ENCODE measurements around the gene DPEP2NB. TPM values are rescaled to one million over a fixed set of nuclear protein-coding genes. Genes with fewer than 3 reads are reported as not detected.

Gene DPEP2NB
- total and polyA plus RNA-seq, 4 donors, result not detected

DNA sequence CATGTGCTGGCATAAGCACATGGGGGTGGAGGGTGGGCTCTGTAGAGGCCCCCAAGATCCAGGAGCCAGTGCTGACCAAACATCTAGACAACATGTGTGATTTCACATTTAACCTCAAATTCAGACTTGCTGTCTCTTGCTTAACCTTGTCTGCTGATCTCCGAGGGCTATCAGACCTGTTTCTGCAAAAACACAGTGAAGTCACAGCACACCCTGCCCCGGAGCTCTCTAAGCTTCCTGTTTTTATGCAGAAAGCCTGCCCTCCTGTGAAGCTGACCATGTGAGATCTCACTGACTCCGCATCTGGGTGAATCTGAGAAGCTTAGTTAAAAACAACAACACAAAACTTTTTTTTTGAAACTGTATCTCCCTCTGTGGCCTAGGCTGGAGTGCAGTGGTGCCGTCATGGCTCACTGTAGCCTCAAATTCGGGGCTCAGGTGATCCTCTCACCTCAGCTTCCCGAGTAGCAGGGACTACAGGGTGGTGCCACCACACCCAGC lies 9.9 kb downstream of the DPEP2NB start:
- Histone ChIP-seq H3K27ac (ENCODE audit: low read depth in 1 of 2, low read length in 1 of 2) (peak overlapping the region in 1 of 2 donors; percentile 89), H3K36me3 (ENCODE audit: control insufficient read depth in 4 of 4, insufficient read depth in 4 of 4, low read length in 4 of 4) (no peaks in the 10 kb centered on the region), H3K4me3 (no peak overlapping the region), H3K27me3 (ENCODE audit: control insufficient read depth in 3 of 3, insufficient read depth in 3 of 3, low read length in 2 of 3) (peaks cover 0 to 1% (median 0%) of the 10 kb centered on the region in 3 donors), H3K9ac (ENCODE audit: insufficient read depth in 1 of 2, low read length in 2 of 2) (no peak overlapping the region), H3K4me1 (ENCODE audit: control insufficient read depth in 5 of 5, insufficient read depth in 5 of 5, low read length in 5 of 5) (peaks cover 0 to 8% (median 0%) of the 10 kb centered on the region in 5 donors), H3K9me3 (ENCODE audit: control insufficient read depth in 4 of 4, insufficient read depth in 3 of 4, low read length in 3 of 4) (no peaks in the 10 kb centered on the region)
- TF ChIP-seq, protein P1, sequence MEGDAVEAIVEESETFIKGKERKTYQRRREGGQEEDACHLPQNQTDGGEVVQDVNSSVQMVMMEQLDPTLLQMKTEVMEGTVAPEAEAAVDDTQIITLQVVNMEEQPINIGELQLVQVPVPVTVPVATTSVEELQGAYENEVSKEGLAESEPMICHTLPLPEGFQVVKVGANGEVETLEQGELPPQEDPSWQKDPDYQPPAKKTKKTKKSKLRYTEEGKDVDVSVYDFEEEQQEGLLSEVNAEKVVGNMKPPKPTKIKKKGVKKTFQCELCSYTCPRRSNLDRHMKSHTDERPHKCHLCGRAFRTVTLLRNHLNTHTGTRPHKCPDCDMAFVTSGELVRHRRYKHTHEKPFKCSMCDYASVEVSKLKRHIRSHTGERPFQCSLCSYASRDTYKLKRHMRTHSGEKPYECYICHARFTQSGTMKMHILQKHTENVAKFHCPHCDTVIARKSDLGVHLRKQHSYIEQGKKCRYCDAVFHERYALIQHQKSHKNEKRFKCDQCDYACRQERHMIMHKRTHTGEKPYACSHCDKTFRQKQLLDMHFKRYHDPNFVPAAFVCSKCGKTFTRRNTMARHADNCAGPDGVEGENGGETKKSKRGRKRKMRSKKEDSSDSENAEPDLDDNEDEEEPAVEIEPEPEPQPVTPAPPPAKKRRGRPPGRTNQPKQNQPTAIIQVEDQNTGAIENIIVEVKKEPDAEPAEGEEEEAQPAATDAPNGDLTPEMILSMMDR (IDR thresholded peaks at IDR 0.05; ENCODE audit: control extremely low read depth, extremely low read depth), result no peak
- DNase-seq, result peak in 2 of 3 donors; percentile 19 to 38
- WGBS, 2 donors, result 27 to 30% methylated on average over 6 of the region's 6 CpGs
- peak; percentile 78 for ATAC-seq (ENCODE audit: insufficient read depth, low FRiP score)

DNA sequence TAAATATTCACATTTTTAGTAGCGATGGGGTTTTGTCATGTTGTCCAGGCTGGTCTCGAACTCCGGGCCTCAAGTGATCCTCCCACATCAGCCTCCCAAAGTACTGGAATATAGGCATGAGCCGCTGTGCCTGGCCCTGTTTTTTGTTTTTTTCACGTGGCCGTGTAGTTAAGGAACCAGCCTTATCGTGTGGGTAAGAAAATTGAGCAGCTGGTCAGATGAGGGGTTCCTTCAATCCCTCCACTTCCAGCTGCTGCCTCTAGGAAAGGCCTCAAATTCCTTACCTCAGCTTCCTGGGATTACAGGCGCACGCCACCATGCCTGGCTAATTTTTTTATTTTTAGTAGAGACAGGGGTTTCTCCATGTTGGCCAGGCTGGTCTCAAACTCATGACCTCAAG lies 10.5 kb downstream of the DPEP2NB start:
- Histone ChIP-seq H3K36me3 (ENCODE audit: control insufficient read depth in 4 of 4, insufficient read depth in 4 of 4, low read length in 4 of 4) (no peaks in the 10 kb centered on the region), H3K27ac (ENCODE audit: low read depth in 1 of 2, low read length in 1 of 2) (peak overlapping the region in 1 of 2 donors; percentile 89), H3K4me1 (ENCODE audit: control insufficient read depth in 5 of 5, insufficient read depth in 5 of 5, low read length in 5 of 5) (peaks cover 0 to 8% (median 0%) of the 10 kb centered on the region in 5 donors), H3K27me3 (ENCODE audit: control insufficient read depth in 3 of 3, insufficient read depth in 3 of 3, low read length in 2 of 3) (no peaks in the 10 kb centered on the region), H3K9me3 (ENCODE audit: control insufficient read depth in 4 of 4, insufficient read depth in 3 of 4, low read length in 3 of 4) (no peaks in the 10 kb centered on the region), H3K4me3 (no peak overlapping the region), H3K9ac (ENCODE audit: insufficient read depth in 1 of 2, low read length in 2 of 2) (no peak overlapping the region)
- 77 to 85% methylated on average over 9 of the region's 9 CpGs for WGBS, 2 donors
- TF ChIP-seq, protein P1 (IDR thresholded peaks at IDR 0.05; ENCODE audit: control extremely low read depth, extremely low read depth), result no peak
- ATAC-seq (ENCODE audit: insufficient read depth, low FRiP score) (no peak), DNase-seq (no peak)

DNA sequence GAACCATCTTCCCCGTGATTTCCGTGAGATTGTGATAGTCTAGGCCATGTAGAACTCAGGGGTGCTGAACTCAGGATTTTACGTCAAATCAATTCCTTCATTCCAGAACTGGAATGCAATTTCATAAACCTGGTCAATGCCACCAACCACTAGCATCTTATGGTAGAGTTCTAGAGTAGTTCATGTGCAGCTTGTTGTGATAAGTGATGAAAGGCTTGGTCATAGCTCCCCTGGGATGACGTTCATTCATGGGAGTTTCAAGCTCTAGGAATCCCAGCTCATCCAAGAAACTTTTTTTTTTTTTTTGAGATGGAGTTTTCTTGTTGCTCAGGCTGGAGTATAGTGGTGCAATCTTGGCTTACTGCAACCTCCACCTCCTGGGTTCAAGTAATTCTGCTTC lies 12.7 kb downstream of the DPEP2NB start:
- Histone ChIP-seq H3K4me3 (no peak overlapping the region), H3K27ac (ENCODE audit: low read depth in 1 of 2, low read length in 1 of 2) (no peak overlapping the region), H3K4me1 (ENCODE audit: control insufficient read depth in 5 of 5, insufficient read depth in 5 of 5, low read length in 5 of 5) (peaks cover 0 to 10% (median 0%) of the 10 kb centered on the region in 5 donors), H3K9me3 (ENCODE audit: control insufficient read depth in 4 of 4, insufficient read depth in 3 of 4, low read length in 3 of 4) (no peaks in the 10 kb centered on the region), H3K9ac (ENCODE audit: insufficient read depth in 1 of 2, low read length in 2 of 2) (no peak overlapping the region), H3K27me3 (ENCODE audit: control insufficient read depth in 3 of 3, insufficient read depth in 3 of 3, low read length in 2 of 3) (no peaks in the 10 kb centered on the region), H3K36me3 (ENCODE audit: control insufficient read depth in 4 of 4, insufficient read depth in 4 of 4, low read length in 4 of 4) (no peaks in the 10 kb centered on the region)
- TF ChIP-seq, protein P1 (IDR thresholded peaks at IDR 0.05; ENCODE audit: control extremely low read depth, extremely low read depth), result no peak
- WGBS, 2 donors, result 91 to 95% methylated on average over 4 of the region's 4 CpGs
- ATAC-seq (ENCODE audit: insufficient read depth, low FRiP score), result no peak
- DNase-seq, result no peak

DNA sequence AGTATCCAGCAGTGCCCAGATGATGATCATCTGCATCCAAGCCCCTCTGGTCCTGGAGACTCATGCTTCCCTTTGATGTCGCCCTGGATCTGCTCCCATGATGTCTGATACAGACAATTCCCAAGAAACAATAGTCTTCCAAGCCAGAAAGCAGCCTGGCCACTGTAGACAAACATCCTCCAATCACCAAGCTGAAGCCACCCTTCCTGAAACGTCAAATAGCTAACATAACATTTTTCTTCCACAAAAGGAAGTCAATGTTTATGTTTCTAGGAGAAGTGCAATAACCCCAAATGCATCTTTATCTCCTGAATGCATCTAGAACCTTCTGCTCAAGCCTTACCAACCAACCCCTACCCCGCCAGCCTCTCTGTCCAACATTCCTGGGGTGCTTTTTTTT lies 15.3 kb downstream of the DPEP2NB start:
- 33 to 44% methylated on average over 3 of the region's 3 CpGs for WGBS, 2 donors
- DNase-seq, result peak in 2 of 3 donors; percentile 9 to 44
- Histone ChIP-seq H3K27ac (ENCODE audit: low read depth in 1 of 2, low read length in 1 of 2) (peak overlapping the region in 1 of 2 donors; percentile 88), H3K9ac (ENCODE audit: insufficient read depth in 1 of 2, low read length in 2 of 2) (no peak overlapping the region), H3K36me3 (ENCODE audit: control insufficient read depth in 4 of 4, insufficient read depth in 4 of 4, low read length in 4 of 4) (no peaks in the 10 kb centered on the region), H3K4me1 (ENCODE audit: control insufficient read depth in 5 of 5, insufficient read depth in 5 of 5, low read length in 5 of 5) (peaks cover 0 to 10% (median 0%) of the 10 kb centered on the region in 5 donors), H3K9me3 (ENCODE audit: control insufficient read depth in 4 of 4, insufficient read depth in 3 of 4, low read length in 3 of 4) (no peaks in the 10 kb centered on the region), H3K4me3 (no peak overlapping the region), H3K27me3 (ENCODE audit: control insufficient read depth in 3 of 3, insufficient read depth in 3 of 3, low read length in 2 of 3) (no peaks in the 10 kb centered on the region)
- ATAC-seq (ENCODE audit: insufficient read depth, low FRiP score), result no peak
- TF ChIP-seq, protein P1 (IDR thresholded peaks at IDR 0.05; ENCODE audit: control extremely low read depth, extremely low read depth), result no peak

All from lung (tissue), 12 donors.